Endothelial cell of umbilical vein (primary cell): ENCODE results near the gene CETN1. TPM values are rescaled to one million over a fixed set of nuclear protein-coding genes. Genes with fewer than 3 reads are reported as not detected.

Source experiments
- BruUV-seq: library from RNA; stranded (reverse); fragments of 400-500 nt; replicated peaks from 2 replicates; lab custom pipeline; 2021; lab: Mats Ljungman, UMichigan
- CTCF ChIA-PET: fragments of 300-600, 350-600 bp; sonication (Branson Sonifier 250); formaldehyde crosslinking; loops from one replicate; lab custom pipeline; 2021; ENCODE audit warnings: antibody characterized with exemption, inconsistent platforms; lab: Charles Lee
- POLR2A ChIA-PET: fragments of 300-600, 350-600 bp; sonication (Branson Sonifier 250); formaldehyde crosslinking; loops from one replicate; lab custom pipeline; 2021; ENCODE audit warnings: antibody characterized with exemption, inconsistent platforms; lab: Charles Lee
- DNase-seq: peaks from one replicate; pipeline ENCODE4 v3.0.0-alpha.2; 2011; ENCODE audit warnings: low read depth, low spot score
- FAIRE-seq: peaks from 2 replicates; lab custom pipeline; 2011; peaks lifted over from hg19 to GRCh38; lab: Jason Lieb, UNC
- H2AFZ ChIP-seq: 2 replicates; pipeline ENCODE4 v1.6.0; 2012; ENCODE audit warnings: low read depth, low read length, control low read depth, inconsistent platforms
- H3K27ac ChIP-seq: 2 replicates; pipeline ENCODE4 v1.5.1; 2011; ENCODE audit warnings: low read depth, mild to moderate bottlenecking, control low read depth, low read length, moderate library complexity; ENCODE audit not compliant: insufficient read depth
- H3K27me3 ChIP-seq, 2 experiments: 2 replicates each; pipeline versions ENCODE4 v1.6.0 to v1.6.1; 2011; ENCODE audit warnings: low read length in 2 of 2, mixed read lengths in 1 of 2; ENCODE audit not compliant: control insufficient read depth in 2 of 2, insufficient read depth in 2 of 2
- H3K36me3 ChIP-seq, 2 experiments: 2 replicates in 1 of 2; 3 replicates in 1 of 2; pipeline ENCODE4 v1.5.1; 2011; ENCODE audit warnings: low read length in 2 of 2, mild to moderate bottlenecking in 1 of 2, moderate library complexity in 1 of 2; ENCODE audit not compliant: control insufficient read depth in 2 of 2, insufficient read depth in 2 of 2; ENCODE audit errors: extremely low read depth in 1 of 2
- H3K4me1 ChIP-seq: 3 replicates; pipeline ENCODE4 v1.5.1; 2011; ENCODE audit warnings: mild to moderate bottlenecking, low read length; ENCODE audit not compliant: control insufficient read depth, insufficient read depth; ENCODE audit errors: extremely low read depth
- H3K4me2 ChIP-seq: 2 replicates; pipeline ENCODE4 v1.6.1; 2011; ENCODE audit warnings: low read length, control low read depth, mixed read lengths; ENCODE audit not compliant: insufficient read depth
- H3K4me3 ChIP-seq, 3 experiments: fragments of 200-600 bp in 1 of 3; sonication (generic), shearing (Covaris generic) in 1 of 3; replicated peaks in 1 of 3; 2 replicates each; pipeline ENCODE4 v1.5.1; 2011 to 2016; ENCODE audit warnings: control low read depth in 3 of 3, low read length in 3 of 3, mild to moderate bottlenecking in 2 of 3, inconsistent platforms in 1 of 3, low read depth in 1 of 3, moderate library complexity in 1 of 3; ENCODE audit not compliant: insufficient read depth in 1 of 3
- H3K79me2 ChIP-seq: 2 replicates; pipeline ENCODE4 v1.6.0; 2012; ENCODE audit warnings: low read length, inconsistent platforms; ENCODE audit not compliant: control insufficient read depth, insufficient read depth
- H3K9ac ChIP-seq: replicated peaks from 2 replicates; pipeline ENCODE3; 2011; ENCODE audit warnings: low read length, control low read depth; ENCODE audit not compliant: insufficient read depth; ENCODE audit errors: extremely low read depth
- H3K9me1 ChIP-seq: replicated peaks from 3 replicates; pipeline ENCODE4 v1.6.0; 2011; ENCODE audit warnings: mild to moderate bottlenecking, low read length; ENCODE audit not compliant: control insufficient read depth, insufficient read depth; ENCODE audit errors: extremely low read depth
- H3K9me3 ChIP-seq: replicated peaks from 2 replicates; pipeline ENCODE4 v1.5.1; 2012; ENCODE audit warnings: low read length, inconsistent platforms; ENCODE audit not compliant: control insufficient read depth, insufficient read depth
- H4K20me1 ChIP-seq: replicated peaks from 2 replicates; pipeline ENCODE3; 2011; ENCODE audit warnings: mild to moderate bottlenecking, low read length; ENCODE audit not compliant: control insufficient read depth, insufficient read depth; ENCODE audit errors: extremely low read depth
- CTCF ChIP-seq, 2 donors: IDR thresholded peaks; 1 replicate in 1 of 2; 2 replicates in 1 of 2; pipeline ENCODE4 v1.5.1; 2011; ENCODE audit warnings: low read length in 2 of 2, mild to moderate bottlenecking in 2 of 2, moderate library complexity in 2 of 2, control low read depth in 1 of 2, inconsistent platforms in 1 of 2, low read depth in 1 of 2; ENCODE audit not compliant: insufficient read depth in 1 of 2; ENCODE audit errors: extremely low read depth in 1 of 2
- MAX ChIP-seq: IDR thresholded peaks from 2 replicates; pipeline ENCODE4 v1.6.1; 2011; ENCODE audit not compliant: insufficient read depth, insufficient read length
- MYC ChIP-seq: IDR thresholded peaks from one replicate; pipeline ENCODE4 v1.6.1; 2011; ENCODE audit warnings: mild to moderate bottlenecking, low read depth, low read length
- dilution Hi-C: fragments of 300-500 bp; cut with MboI; formaldehyde crosslinking; loops from one replicate; pipeline ENCODE4 v1.15.0; 2019; ENCODE audit warnings: low sequenced_read_pairs; ENCODE audit not compliant: extremely low pct_ligation_motif_present
- intact Hi-C: fragments of 100-400 bp; cut with micrococcal nuclease; formaldehyde crosslinking; loops from one replicate; pipeline ENCODE4 v1.10.0; 2022
- polyA plus RNA-seq, 4 experiments: library from polyadenylated mRNA; depleted of rRNA in 3 of 4; stranded (reverse) in 3 of 4; unstranded in 1 of 4; fragments of >200 nt; gene quantifications; 2 replicates each; pipeline versions ENCODE4 v1.2.1 to v1.2.3, GENCODE V29; 2011 to 2012; ENCODE audit warnings: missing spikeins in 1 of 4
- total RNA-seq: library from RNA; stranded (reverse); gene quantifications from 2 replicates; pipeline ENCODE4 v1.2.3, GENCODE V29; 2021

CETN1 gene
- total and polyA plus RNA-seq, 2 donors (not counting 3 experiments of a cell fraction or from before 2014, with no cell fraction given): not detected

GRCh38 chr18:576924-577323 lies 3.3 kb upstream of the CETN1 start:
- no peaks in the 10 kb centered on the region for H3K79me2 ChIP-seq
- H3K27me3 ChIP-seq: peaks cover 5 to 8% of the 10 kb centered on the region in 2 experiments
- CTCF ChIA-PET: interaction anchor here (0.9 kb wide), 1 partner anchor 29 kb away, joined by 3 read pairs; no protein-coding TSS in a partner anchor
- H3K4me2 ChIP-seq: no peak overlapping the region
- H3K4me1 ChIP-seq: no peaks in the 10 kb centered on the region
- dilution Hi-C loops (no loop called here), intact Hi-C loops (no loop called here)
- no peak overlapping the region for H2AFZ ChIP-seq
- no peaks in the 10 kb centered on the region for H3K9me3 ChIP-seq
- POLR2A ChIA-PET: no interaction called here
- H4K20me1 ChIP-seq: no peaks in the 10 kb centered on the region
- no peaks in the 10 kb centered on the region for H3K9me1 ChIP-seq
- H3K36me3 ChIP-seq: no peaks in the 10 kb centered on the region
- BruUV-seq: no TSS peak
- no peak overlapping the region for H3K27ac ChIP-seq
- FAIRE-seq (no peak), DNase-seq (no peak)
- no peak overlapping the region for H3K9ac ChIP-seq
- no peak for TF ChIP-seq MAX
- H3K4me3 ChIP-seq: no peak overlapping the region

GRCh38 chr18:577643-578375 lies 2.4 kb upstream of the CETN1 start:
- POLR2A ChIA-PET: no interaction called here

More at GRCh38 chr18:577643-578375, 2.4 kb upstream of the CETN1 start:
- Histone ChIP-seq H3K4me2 (no peak overlapping the region), H2AFZ (no peak overlapping the region), H3K4me3 (no peak overlapping the region), H4K20me1 (no peaks in the 10 kb centered on the region), H3K79me2 (no peaks in the 10 kb centered on the region), H3K9me3 (no peaks in the 10 kb centered on the region), H3K27ac (no peak overlapping the region), H3K9ac (no peak overlapping the region), H3K9me1 (no peaks in the 10 kb centered on the region), H3K27me3 (peaks cover 7 to 8% of the 10 kb centered on the region in 2 experiments), H3K36me3 (no peaks in the 10 kb centered on the region), H3K4me1 (no peaks in the 10 kb centered on the region)
- FAIRE-seq: no peak
- no peak for TF ChIP-seq MAX
- no peak for TF ChIP-seq CTCF (IDR thresholded peaks at IDR 0.05; ENCODE audit: extremely low read depth in 1 of 2, insufficient read depth in 1 of 2, low read depth in 1 of 2, low read length in 2 of 2)
- TF ChIP-seq MYC: no peak
- no peak for DNase-seq
- no TSS peak for BruUV-seq
- dilution Hi-C loops (no loop called here), intact Hi-C loops (no loop called here)
- CTCF ChIA-PET: interaction anchor here (0.9 to 1.0 kb wide), 3 partner anchors 30 to 53 kb away, joined by 3 read pairs; no protein-coding TSS in a partner anchor
